DMS153 (cell line): ENCODE measurements around the gene CENPL.

Experiments used
- DNase-seq: peaks from one replicate; lab custom pipeline; 2025; lab: John Stamatoyannopoulos, UW

CENPL gene

DNA sequence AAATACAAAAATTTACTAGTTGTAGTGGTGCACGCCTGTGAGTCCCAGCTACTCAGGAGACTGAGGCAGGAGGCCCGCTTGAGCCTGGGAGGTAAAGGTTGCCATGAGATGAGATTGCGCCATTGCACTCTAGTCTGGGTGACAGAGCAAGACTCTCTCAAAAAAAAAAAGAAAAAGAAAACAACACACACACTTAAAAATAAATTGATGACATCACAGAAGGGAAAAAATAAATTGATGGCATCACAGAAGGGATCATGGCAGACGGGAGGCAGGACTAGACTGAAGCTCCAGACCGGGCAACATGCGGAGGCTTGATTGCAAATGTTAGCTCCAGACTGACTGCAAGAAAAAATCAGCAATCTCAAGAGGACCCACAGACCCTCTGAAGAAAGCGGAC is 66.6 kb downstream of the CENPL start:
- DNase-seq, result no peak

DNA sequence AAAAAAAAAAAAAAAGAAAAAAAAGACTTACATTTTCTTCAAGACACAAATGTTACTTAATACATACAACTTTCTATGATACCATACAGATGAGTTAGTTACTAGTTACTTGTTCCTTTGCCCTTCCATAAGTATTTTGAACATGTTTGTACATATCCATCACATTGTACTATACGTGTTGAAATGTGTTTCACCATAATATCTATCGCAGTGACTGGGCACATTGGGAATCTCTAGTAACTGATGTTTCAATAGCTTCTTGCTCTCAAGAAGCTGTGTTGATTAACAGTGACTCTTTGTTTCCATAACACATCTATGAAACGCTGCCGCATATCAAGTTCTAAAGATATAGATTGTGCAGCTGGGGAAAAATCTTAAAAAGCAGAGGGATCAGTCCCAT is 67.0 kb downstream of the CENPL start:
- DNase-seq, result no peak

DNA sequence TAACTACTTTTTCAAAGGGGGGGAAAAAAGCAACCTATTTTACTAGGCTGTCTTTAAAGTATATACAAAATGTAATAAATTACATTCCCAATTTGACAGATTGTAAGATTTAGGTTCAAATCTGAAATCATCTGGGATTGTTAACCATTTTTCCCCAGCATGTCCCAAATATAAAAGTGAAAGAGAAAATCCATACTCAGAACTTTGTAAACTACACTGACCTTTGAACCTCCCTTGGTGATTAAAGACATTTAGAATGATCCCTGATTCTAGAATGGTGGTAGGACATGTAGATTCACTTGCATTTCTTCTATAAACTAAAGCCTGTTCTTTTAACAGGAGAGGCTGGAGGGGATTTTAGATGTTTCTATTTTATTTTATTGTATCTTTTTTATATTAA is 70.9 kb downstream of the CENPL start:
- no peak for DNase-seq
